HepG2 (cell line): ENCODE results near the gene ABCG5. TPM values are rescaled to one million over a fixed set of nuclear protein-coding genes. Genes with fewer than 3 reads are reported as not detected.

Experiments
- ATM ChIP-seq: fragments of 450-650 bp; IDR thresholded peaks from 2 replicates; pipeline ENCODE4 v1.7.1; 2017; ENCODE audit warnings: mild to moderate bottlenecking, borderline replicate concordance
- ELK4 ChIP-seq: sonication (generic); formaldehyde crosslinking; IDR thresholded peaks from 2 replicates; pipeline ENCODE4 v1.9.0; 2021; ENCODE audit warnings: missing genetic modification reagents, borderline replicate concordance
- FLYWCH1 ChIP-seq: sonication (generic); formaldehyde crosslinking; IDR thresholded peaks from 2 replicates; pipeline ENCODE4 v1.8.1; 2023; ENCODE audit warnings: mild to moderate bottlenecking, missing genetic modification reagents
- GTF2F1 ChIP-seq: fragments of 150-350 bp; IDR thresholded peaks from 2 replicates; pipeline ENCODE4 v1.6.1; 2014; ENCODE audit warnings: low read length
- SCMH1 ChIP-seq: sonication (generic); formaldehyde crosslinking; IDR thresholded peaks from 2 replicates; pipeline ENCODE4 v1.9.0; 2021; ENCODE audit warnings: missing genetic modification reagents, mild to moderate bottlenecking, borderline replicate concordance
- SOX13 ChIP-seq, 3 experiments: fragments of 450-650 bp in 1 of 3; sonication (generic) in 1 of 3; formaldehyde crosslinking in 1 of 3; IDR thresholded peaks in 2 of 3; conservative IDR thresholded peaks in 1 of 3; 2 replicates each; pipeline versions ENCODE4 v1.5.0 to v1.6.1; 2016 to 2020; ENCODE audit warnings: antibody characterized with exemption in 1 of 3, mild to moderate bottlenecking in 1 of 3, missing compliant biosample characterization in 1 of 3, missing genetic modification reagents in 1 of 3, moderate library complexity in 1 of 3
- TBX3 ChIP-seq: fragments of 450-650 bp; IDR thresholded peaks from 2 replicates; pipeline ENCODE4 v1.6.1; 2017; ENCODE audit warnings: antibody characterized with exemption, mild to moderate bottlenecking, inconsistent platforms, borderline replicate concordance
- THAP11 ChIP-seq: IDR thresholded peaks from 2 replicates; pipeline ENCODE4 v1.6.1; 2016; ENCODE audit warnings: missing biosample characterization, missing genetic modification reagents
- ZNF253 ChIP-seq: sonication (generic); formaldehyde crosslinking; IDR thresholded peaks from 2 replicates; pipeline ENCODE4 v1.8.0; 2022; ENCODE audit warnings: mild to moderate bottlenecking, missing genetic modification reagents, borderline replicate concordance
- ZNF773 ChIP-seq: sonication (generic); formaldehyde crosslinking; IDR thresholded peaks from 2 replicates; pipeline ENCODE4 v1.4.0; 2020; ENCODE audit warnings: missing genetic modification reagents, borderline replicate concordance
- polyA plus RNA-seq, 8 experiments: library from polyadenylated mRNA; depleted of rRNA in 3 of 8; stranded (reverse) in 7 of 8; unstranded in 1 of 8; fragments of >200 nt; fragmentation: Illumina TruSeq in 4 of 8; extraction: Trizol in 4 of 8; gene quantifications; 2 replicates each; pipeline versions ENCODE4 v1.2.1 to v1.2.3, GENCODE V29; 2011 to 2016; ENCODE audit warnings: low read depth in 4 of 8, missing spikeins in 1 of 8, mixed read lengths in 1 of 8; ENCODE audit not compliant: insufficient read depth in 1 of 8
- total RNA-seq, 5 experiments: library from RNA; depleted of rRNA; stranded (reverse); fragments of >200 nt; fragmentation: Illumina TruSeq; extraction: Trizol; gene quantifications; 2 replicates each; pipeline ENCODE4 v1.2.3, GENCODE V29; 2016; ENCODE audit warnings: low read depth in 1 of 5
- TF ChIP-seq, protein P1 (sequence below): sonication (generic); formaldehyde crosslinking; IDR thresholded peaks from 2 replicates; pipeline ENCODE4 v1.5.0; 2020; ENCODE audit warnings: missing genetic modification reagents
- TF ChIP-seq, protein P2 (sequence below): IDR thresholded peaks from 2 replicates; pipeline ENCODE4 v1.6.1; 2016; ENCODE audit warnings: low read depth, borderline replicate concordance
- TF ChIP-seq, protein P3 (sequence below), 2 experiments: sonication (generic) in 1 of 2; formaldehyde crosslinking in 1 of 2; IDR thresholded peaks; 2 replicates each; pipeline versions ENCODE4 v1.6.1 to v1.9.0; 2014 to 2022; ENCODE audit warnings: antibody characterized with exemption in 1 of 2, borderline replicate concordance in 1 of 2, inconsistent platforms in 1 of 2, low read depth in 1 of 2, missing genetic modification reagents in 1 of 2

ABCG5 gene
- total and polyA plus RNA-seq, 2 of the 13 experiments (the other 11 are each of a cell fraction or from before 2014, with no cell fraction given) = 15.1 to 39.0 TPM

- TF ChIP-seq, protein P1, sequence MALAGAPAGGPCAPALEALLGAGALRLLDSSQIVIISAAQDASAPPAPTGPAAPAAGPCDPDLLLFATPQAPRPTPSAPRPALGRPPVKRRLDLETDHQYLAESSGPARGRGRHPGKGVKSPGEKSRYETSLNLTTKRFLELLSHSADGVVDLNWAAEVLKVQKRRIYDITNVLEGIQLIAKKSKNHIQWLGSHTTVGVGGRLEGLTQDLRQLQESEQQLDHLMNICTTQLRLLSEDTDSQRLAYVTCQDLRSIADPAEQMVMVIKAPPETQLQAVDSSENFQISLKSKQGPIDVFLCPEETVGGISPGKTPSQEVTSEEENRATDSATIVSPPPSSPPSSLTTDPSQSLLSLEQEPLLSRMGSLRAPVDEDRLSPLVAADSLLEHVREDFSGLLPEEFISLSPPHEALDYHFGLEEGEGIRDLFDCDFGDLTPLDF = peak; percentile 72; the same call in 1 of the 2 replicates
- TF ChIP-seq GTF2F1 (no peak), ZNF253 (no peak), TBX3 (no peak), ZNF773 (CRISPR knock-in tag) (peak; percentile 77; the same call in 1 of the 2 replicates), THAP11 (CRISPR knock-in tag) (peak; percentile 89), ELK4 (CRISPR knock-in tag) (no peak), ATM (no peak), SCMH1 (CRISPR knock-in tag) (no peak), SOX13 (IDR thresholded peaks at IDR 0.05) (no peak), SOX13 (CRISPR knock-in tag; conservative IDR thresholded peaks at IDR 0.05 in 1 of 2, IDR thresholded peaks at IDR 0.05 in 1 of 2) (no peak), FLYWCH1 (no peak)
- TF ChIP-seq, protein P2, sequence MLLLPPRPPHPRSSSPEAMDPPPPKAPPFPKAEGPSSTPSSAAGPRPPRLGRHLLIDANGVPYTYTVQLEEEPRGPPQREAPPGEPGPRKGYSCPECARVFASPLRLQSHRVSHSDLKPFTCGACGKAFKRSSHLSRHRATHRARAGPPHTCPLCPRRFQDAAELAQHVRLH (CRISPR knock-in tag) = 0 out of 2 replicates have a peak, but pooled peaks have one; percentile 62
- TF ChIP-seq, protein P3, sequence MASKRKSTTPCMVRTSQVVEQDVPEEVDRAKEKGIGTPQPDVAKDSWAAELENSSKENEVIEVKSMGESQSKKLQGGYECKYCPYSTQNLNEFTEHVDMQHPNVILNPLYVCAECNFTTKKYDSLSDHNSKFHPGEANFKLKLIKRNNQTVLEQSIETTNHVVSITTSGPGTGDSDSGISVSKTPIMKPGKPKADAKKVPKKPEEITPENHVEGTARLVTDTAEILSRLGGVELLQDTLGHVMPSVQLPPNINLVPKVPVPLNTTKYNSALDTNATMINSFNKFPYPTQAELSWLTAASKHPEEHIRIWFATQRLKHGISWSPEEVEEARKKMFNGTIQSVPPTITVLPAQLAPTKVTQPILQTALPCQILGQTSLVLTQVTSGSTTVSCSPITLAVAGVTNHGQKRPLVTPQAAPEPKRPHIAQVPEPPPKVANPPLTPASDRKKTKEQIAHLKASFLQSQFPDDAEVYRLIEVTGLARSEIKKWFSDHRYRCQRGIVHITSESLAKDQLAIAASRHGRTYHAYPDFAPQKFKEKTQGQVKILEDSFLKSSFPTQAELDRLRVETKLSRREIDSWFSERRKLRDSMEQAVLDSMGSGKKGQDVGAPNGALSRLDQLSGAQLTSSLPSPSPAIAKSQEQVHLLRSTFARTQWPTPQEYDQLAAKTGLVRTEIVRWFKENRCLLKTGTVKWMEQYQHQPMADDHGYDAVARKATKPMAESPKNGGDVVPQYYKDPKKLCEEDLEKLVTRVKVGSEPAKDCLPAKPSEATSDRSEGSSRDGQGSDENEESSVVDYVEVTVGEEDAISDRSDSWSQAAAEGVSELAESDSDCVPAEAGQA (IDR thresholded peaks at IDR 0.05; ENCODE audit: low read depth) = peak; percentile 12; the same call in 1 of the 2 replicates
- TF ChIP-seq, protein P3 (CRISPR knock-in tag; IDR thresholded peaks at IDR 0.05; ENCODE audit: borderline replicate concordance) = peak; percentile 53; the same call in 1 of the 2 replicates
These were observed at the start of gene ABCG5, which contains the start of gene ABCG8 (continued) for GRCh38 chr2:43838560-43839267.
